Omental fat pad (tissue), 4 donors: ENCODE measurements around the gene TMEM61. TPM values are rescaled to one million over a fixed set of nuclear protein-coding genes. Genes with fewer than 3 reads are reported as not detected.

ENCODE experiments used
- ATAC-seq: fragments of 150-250 bp; one replicate; pipeline ENCODE4 v1.9.1; 2016; ENCODE audit warnings: mild to moderate bottlenecking, moderate library complexity; ENCODE audit not compliant: low FRiP score
- DNase-seq: peaks from one replicate; pipeline ENCODE4 v3.0.0-alpha.2; 2019; ENCODE audit warnings: low spot score
- total RNA-seq, 4 donors: library from RNA; depleted of rRNA; stranded (reverse); fragments of >200 nt; gene quantifications; one replicate each; pipeline ENCODE4 v1.1.0, GENCODE V29; 2016
- TF ChIP-seq, protein P1 (sequence below), 3 donors: fragments of 450-650 bp; IDR thresholded peaks; one replicate each; pipeline ENCODE4 v1.5.1; 2016 to 2017; ENCODE audit warnings: antibody characterized with exemption in 3 of 3, mild to moderate bottlenecking in 3 of 3, moderate library complexity in 2 of 3

TMEM61 gene
- total RNA-seq, 4 donors from 2014 or later: not detected

GRCh38 chr1:54977533-54978297 is 2.7 kb upstream of the TMEM61 start:
- TF ChIP-seq, protein P1, sequence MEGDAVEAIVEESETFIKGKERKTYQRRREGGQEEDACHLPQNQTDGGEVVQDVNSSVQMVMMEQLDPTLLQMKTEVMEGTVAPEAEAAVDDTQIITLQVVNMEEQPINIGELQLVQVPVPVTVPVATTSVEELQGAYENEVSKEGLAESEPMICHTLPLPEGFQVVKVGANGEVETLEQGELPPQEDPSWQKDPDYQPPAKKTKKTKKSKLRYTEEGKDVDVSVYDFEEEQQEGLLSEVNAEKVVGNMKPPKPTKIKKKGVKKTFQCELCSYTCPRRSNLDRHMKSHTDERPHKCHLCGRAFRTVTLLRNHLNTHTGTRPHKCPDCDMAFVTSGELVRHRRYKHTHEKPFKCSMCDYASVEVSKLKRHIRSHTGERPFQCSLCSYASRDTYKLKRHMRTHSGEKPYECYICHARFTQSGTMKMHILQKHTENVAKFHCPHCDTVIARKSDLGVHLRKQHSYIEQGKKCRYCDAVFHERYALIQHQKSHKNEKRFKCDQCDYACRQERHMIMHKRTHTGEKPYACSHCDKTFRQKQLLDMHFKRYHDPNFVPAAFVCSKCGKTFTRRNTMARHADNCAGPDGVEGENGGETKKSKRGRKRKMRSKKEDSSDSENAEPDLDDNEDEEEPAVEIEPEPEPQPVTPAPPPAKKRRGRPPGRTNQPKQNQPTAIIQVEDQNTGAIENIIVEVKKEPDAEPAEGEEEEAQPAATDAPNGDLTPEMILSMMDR (IDR thresholded peaks at IDR 0.05): no peak
- ATAC-seq (no peak), DNase-seq (no peak)

DNA sequence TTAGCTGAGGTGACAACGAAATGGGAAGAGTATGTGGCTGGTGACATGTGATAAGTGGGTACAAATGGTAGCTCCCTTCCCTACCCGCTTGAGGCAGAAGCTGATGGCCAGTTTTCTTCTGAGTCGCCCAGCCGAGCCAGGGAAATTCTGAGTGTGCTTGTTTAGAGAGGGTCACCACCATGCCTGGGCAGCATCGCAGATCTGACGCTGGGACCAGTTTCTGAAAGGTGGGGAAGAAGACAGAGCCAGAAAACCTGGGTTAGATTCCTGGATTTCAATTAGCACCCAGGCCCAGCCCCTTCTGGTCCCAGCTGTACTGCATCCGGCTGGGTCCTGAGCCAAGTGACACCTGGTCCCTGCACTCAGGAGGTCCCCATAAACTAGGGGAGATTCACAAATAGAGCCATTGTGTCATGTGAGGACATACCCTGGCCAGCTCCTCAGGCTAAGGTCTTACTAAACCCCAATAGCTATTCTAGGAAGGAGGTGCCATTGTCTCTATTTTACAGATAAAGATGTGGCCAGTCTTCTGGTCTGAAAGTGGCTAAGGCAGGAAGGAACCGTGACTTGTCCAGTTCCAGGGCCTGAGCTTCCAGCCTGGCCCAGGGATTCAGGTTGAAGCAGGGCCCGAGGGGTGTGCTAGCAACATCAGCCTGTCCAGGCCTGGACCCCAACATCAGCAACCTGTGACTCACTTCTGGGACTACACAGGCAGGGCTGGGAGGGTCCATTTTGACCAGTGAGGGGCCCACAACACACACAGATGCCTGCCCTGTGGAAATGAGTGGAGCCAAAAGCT is 1.7 kb upstream of the TMEM61 start:
- no peak for ATAC-seq
- DNase-seq: no peak
- TF ChIP-seq, protein P1 (IDR thresholded peaks at IDR 0.05): no peak

- ATAC-seq (no peak), DNase-seq (no peak)
- TF ChIP-seq, protein P1 (IDR thresholded peaks at IDR 0.05): no peak
Measured at GRCh38 chr1:54979327-54979891, 1.0 kb upstream of the TMEM61 start.

DNA sequence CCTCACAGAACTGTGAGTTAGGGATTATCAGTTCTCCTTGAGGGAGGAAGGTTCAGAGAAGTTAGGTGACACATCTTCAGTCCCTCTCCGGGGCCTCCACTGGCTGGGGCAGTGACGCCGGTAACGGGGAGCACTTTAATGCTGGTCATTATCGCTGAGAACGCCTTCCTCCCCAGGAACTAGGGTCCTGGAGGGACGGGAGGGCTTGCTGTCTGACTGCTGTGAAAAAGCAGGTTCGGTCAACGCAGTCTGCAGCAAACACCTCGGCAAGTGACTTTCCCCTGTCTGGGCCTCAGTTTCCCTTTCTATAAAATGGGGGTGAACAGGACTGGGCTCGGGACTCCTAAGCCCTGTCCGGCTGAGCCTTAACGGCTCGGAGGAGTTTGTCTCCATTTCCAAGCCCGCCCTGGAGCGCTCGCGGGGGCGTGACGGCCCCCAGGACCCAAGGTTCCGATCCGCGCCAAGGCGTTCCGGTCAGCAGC is 341 bp upstream of the TMEM61 start:
- TF ChIP-seq, protein P1 (IDR thresholded peaks at IDR 0.05): no peak
- DNase-seq (no peak), ATAC-seq (no peak)

DNA sequence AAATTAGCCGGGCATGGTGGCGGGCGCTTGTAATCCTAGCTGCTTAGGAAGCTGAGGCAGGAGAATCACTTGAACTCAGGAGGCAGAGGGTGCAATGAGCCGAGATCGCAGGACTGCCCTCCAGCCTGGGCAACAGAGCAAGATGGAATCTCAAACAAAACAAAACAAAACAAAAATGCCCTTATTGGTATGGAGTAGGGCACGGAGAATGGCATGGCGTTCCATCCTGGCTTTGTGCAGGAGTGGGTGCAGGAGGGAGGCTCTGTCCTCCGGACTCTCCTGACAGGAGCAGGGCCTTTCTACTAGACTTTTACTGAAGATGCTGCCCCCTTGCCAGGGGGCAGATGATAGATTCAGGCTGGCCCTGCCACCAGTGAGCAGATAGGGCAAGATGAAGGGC is 1.0 kb downstream of the TMEM61 start:
- TF ChIP-seq, protein P1 (IDR thresholded peaks at IDR 0.05): no peak
- DNase-seq (no peak), ATAC-seq (no peak)

GRCh38 chr1:54982739-54983138 is 2.3 kb downstream of the TMEM61 start:
- ATAC-seq (no peak), DNase-seq (no peak)
- TF ChIP-seq, protein P1 (IDR thresholded peaks at IDR 0.05): no peak
